ENCODE measurements around the gene DCHS2. TPM values are rescaled to one million over a fixed set of nuclear protein-coding genes. Genes with fewer than 3 reads are reported as not detected.

DCHS2 gene
- total and polyA plus RNA-seq, 2 experiments from 2014 or later, result 0.21 to 7.6 TPM

GRCh38 chr4:154367659-154368058, 123.9 kb downstream of the DCHS2 start:
- peaks cover 8% of the 10 kb centered on the region; the same call in 1 of the 2 replicates for H3K4me1 ChIP-seq (ENCODE audit: insufficient read depth)
- no peaks in the 10 kb centered on the region for H4K20me1 ChIP-seq (replicated peaks; ENCODE audit: insufficient read depth)
- ATAC-seq, result no peak
- Mint-ChIP-seq H3K9me3 (no peaks in the 10 kb centered on the region), H3K27ac (no peak overlapping the region), H3K27me3 (ENCODE audit: insufficient read depth, low read depth, poor library complexity) (peaks cover 2% of the 10 kb centered on the region), H3K4me1 (peaks cover 17% of the 10 kb centered on the region), H3K36me3 (ENCODE audit: low read depth) (no peaks in the 10 kb centered on the region), H3K4me3 (no peak overlapping the region)
- no peaks in the 10 kb centered on the region for H3K79me2 ChIP-seq (replicated peaks; ENCODE audit: insufficient read depth)
- no peak overlapping the region for H3K27ac ChIP-seq (ENCODE audit: low read depth)
- H3K36me3 ChIP-seq (ENCODE audit: insufficient read depth), result no peaks in the 10 kb centered on the region
- H3K4me2 ChIP-seq, result no peak overlapping the region
- no peak for TF ChIP-seq CREB1 (CRISPR knock-in tag; IDR thresholded peaks at IDR 0.05; ENCODE audit: low read depth)
- no peak for TF ChIP-seq EZH2phosphoT487 (IDR thresholded peaks at IDR 0.05; ENCODE audit: unreplicated experiment)
- no peak overlapping the region for H3K4me3 ChIP-seq
- H2AFZ ChIP-seq, result 0 out of 2 replicates have a peak overlapping the region, but pooled peaks have one; percentile 18
- no peaks in the 10 kb centered on the region for H3F3A ChIP-seq (replicated peaks; ENCODE audit: low read depth)
- H3K27me3 ChIP-seq (ENCODE audit: insufficient read depth), result no peaks in the 10 kb centered on the region
- no peaks in the 10 kb centered on the region for H3K9me2 ChIP-seq (ENCODE audit: insufficient read depth)
- no peak for DNase-seq (ENCODE audit: low spot score)

DNA sequence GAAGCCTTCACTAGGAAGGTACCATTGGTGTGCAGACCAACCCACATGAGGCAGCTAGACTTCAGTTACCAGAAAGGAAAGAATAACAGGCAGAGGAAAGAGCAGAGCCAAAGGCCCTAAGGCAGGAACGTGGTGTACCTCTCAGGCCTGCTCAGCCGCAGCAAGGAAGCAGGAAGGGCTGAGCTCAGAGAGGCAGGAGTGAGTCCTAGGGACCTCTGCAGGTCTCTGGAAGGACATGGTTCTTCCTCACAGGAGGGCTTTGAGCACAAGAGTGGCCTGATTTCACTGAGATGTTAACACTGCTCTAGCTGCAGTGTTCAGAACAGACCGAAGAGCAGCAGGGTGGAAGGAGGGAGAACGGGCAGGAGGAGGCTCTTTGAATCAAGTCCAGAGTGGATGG, 124.6 kb downstream of the DCHS2 start:
- Histone ChIP-seq H3K27ac (ENCODE audit: low read depth) (no peak overlapping the region), H3K79me2 (replicated peaks; ENCODE audit: insufficient read depth) (no peaks in the 10 kb centered on the region), H3K27me3 (ENCODE audit: insufficient read depth) (no peaks in the 10 kb centered on the region), H3F3A (replicated peaks; ENCODE audit: low read depth) (no peaks in the 10 kb centered on the region), H3K4me1 (ENCODE audit: insufficient read depth) (peaks cover 8% of the 10 kb centered on the region; the same call in 1 of the 2 replicates), H2AFZ (0 out of 2 replicates have a peak overlapping the region, but pooled peaks have one; percentile 18), H3K9me2 (ENCODE audit: insufficient read depth) (no peaks in the 10 kb centered on the region), H3K4me2 (no peak overlapping the region), H3K4me3 (no peak overlapping the region), H4K20me1 (replicated peaks; ENCODE audit: insufficient read depth) (no peaks in the 10 kb centered on the region), H3K36me3 (ENCODE audit: insufficient read depth) (no peaks in the 10 kb centered on the region)
- ATAC-seq (peak; percentile 81), DNase-seq (ENCODE audit: low spot score) (peak; percentile 9)
- TF ChIP-seq ETS1 (IDR thresholded peaks at IDR 0.05) (no peak), ZNF462 (CRISPR knock-in tag; IDR thresholded peaks at IDR 0.05) (no peak), EZH2 (IDR thresholded peaks at IDR 0.05; ENCODE audit: low read depth, unreplicated experiment) (no peak), ZNF331 (CRISPR knock-in tag; IDR thresholded peaks at IDR 0.05; ENCODE audit: low read depth) (no peak), CREB1 (CRISPR knock-in tag; IDR thresholded peaks at IDR 0.05; ENCODE audit: low read depth) (no peak), ZNF114 (CRISPR knock-in tag; IDR thresholded peaks at IDR 0.05) (no peak), JUNB (IDR thresholded peaks at IDR 0.05; ENCODE audit: unreplicated experiment) (no peak), STAT1 (IDR thresholded peaks at IDR 0.05; ENCODE audit: unreplicated experiment) (no peak)
- TF ChIP-seq, protein P1, sequence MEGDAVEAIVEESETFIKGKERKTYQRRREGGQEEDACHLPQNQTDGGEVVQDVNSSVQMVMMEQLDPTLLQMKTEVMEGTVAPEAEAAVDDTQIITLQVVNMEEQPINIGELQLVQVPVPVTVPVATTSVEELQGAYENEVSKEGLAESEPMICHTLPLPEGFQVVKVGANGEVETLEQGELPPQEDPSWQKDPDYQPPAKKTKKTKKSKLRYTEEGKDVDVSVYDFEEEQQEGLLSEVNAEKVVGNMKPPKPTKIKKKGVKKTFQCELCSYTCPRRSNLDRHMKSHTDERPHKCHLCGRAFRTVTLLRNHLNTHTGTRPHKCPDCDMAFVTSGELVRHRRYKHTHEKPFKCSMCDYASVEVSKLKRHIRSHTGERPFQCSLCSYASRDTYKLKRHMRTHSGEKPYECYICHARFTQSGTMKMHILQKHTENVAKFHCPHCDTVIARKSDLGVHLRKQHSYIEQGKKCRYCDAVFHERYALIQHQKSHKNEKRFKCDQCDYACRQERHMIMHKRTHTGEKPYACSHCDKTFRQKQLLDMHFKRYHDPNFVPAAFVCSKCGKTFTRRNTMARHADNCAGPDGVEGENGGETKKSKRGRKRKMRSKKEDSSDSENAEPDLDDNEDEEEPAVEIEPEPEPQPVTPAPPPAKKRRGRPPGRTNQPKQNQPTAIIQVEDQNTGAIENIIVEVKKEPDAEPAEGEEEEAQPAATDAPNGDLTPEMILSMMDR (conservative IDR thresholded peaks at IDR 0.05; ENCODE audit: low read depth in 2 of 2), result no peak
- Mint-ChIP-seq H3K4me3 (no peak overlapping the region), H3K27ac (no peak overlapping the region), H3K36me3 (ENCODE audit: low read depth) (no peaks in the 10 kb centered on the region), H3K27me3 (ENCODE audit: insufficient read depth, low read depth, poor library complexity) (peaks cover 2% of the 10 kb centered on the region), H3K9me3 (no peaks in the 10 kb centered on the region), H3K4me1 (peaks cover 17% of the 10 kb centered on the region)

All from GM23338 (cell line).